HL-60/S4 (cell line): ENCODE results near the gene IST1.

Experiments used
- in situ Hi-C: fragments of 300-500 bp; cut with MboI; formaldehyde crosslinking; loops from 2 replicates; pipeline ENCODE4 v1.14.3; 2022; ENCODE audit warnings: low sequenced_read_pairs

IST1 gene

GRCh38 chr16:71961066-71962039 is 66.0 kb downstream of the IST1 start:
- in situ Hi-C loops = no loop called here

GRCh38 chr16:71963125-71963875 is 68.0 kb downstream of the IST1 start:
- in situ Hi-C loops = no loop called here

GRCh38 chr16:71965223-71965622 is 69.9 kb downstream of the IST1 start:
- in situ Hi-C loops = no loop called here

GRCh38 chr16:71966932-71967331 is 71.6 kb downstream of the IST1 start:
- in situ Hi-C loops = no loop called here

GRCh38 chr16:71969353-71969752 is 74.0 kb downstream of the IST1 start:
- in situ Hi-C loops = no loop called here

- in situ Hi-C loops = no loop called here
These were observed 76.2 kb downstream of the IST1 start for GRCh38 chr16:71971571-71971970.

GRCh38 chr16:71972356-71972755 is 77.0 kb downstream of the IST1 start:
- in situ Hi-C loops = no loop called here

GRCh38 chr16:71973001-71973400 is 77.7 kb downstream of the IST1 start:
- in situ Hi-C loops = no loop called here

GRCh38 chr16:71974068-71974818 is 78.9 kb downstream of the IST1 start:
- in situ Hi-C loops = no loop called here
